Activated naive CD8-positive, alpha-beta T cell treated with anti-CD3 and anti-CD28 coated beads for 36 hours (primary cell): ENCODE measurements around the gene APLP2. TPM values are rescaled to one million over a fixed set of nuclear protein-coding genes. Genes with fewer than 3 reads are reported as not detected.
"Not testable (repeated sequence)": the region's sequence is repeated elsewhere in the genome, so short reads cannot be mapped to it uniquely, and the experiment has no call there.

ENCODE experiments used
- DNase-seq: peaks from one replicate; pipeline ENCODE4 v3.0.0; 2021
- H3K27ac Mint-ChIP-seq: one replicate; pipeline ENCODE4 v1.8.0; 2022; ENCODE audit warnings: mild to moderate bottlenecking, moderate library complexity, mixed read lengths
- H3K27me3 Mint-ChIP-seq: one replicate; pipeline ENCODE4 v1.8.0; 2022; ENCODE audit warnings: mild to moderate bottlenecking, mixed read lengths
- H3K36me3 Mint-ChIP-seq: one replicate; pipeline ENCODE4 v1.8.0; 2021; ENCODE audit warnings: mild to moderate bottlenecking, mixed read lengths
- H3K4me1 Mint-ChIP-seq: one replicate; pipeline ENCODE4 v1.8.0; 2021; ENCODE audit warnings: mixed read lengths
- H3K4me3 Mint-ChIP-seq: one replicate; pipeline ENCODE4 v1.8.0; 2022; ENCODE audit warnings: mild to moderate bottlenecking, moderate library complexity, mixed read lengths
- H3K9me3 Mint-ChIP-seq: one replicate; pipeline ENCODE4 v1.8.0; 2022; ENCODE audit warnings: mixed read lengths
- total RNA-seq, 2 experiments: library from RNA; stranded (reverse); gene quantifications; one replicate each; pipeline ENCODE4 v1.2.3, GENCODE V29; 2021

Gene APLP2
- total RNA-seq, 2 experiments from 2014 or later = 26.5 to 29.7 TPM

GRCh38 chr11:130094614-130095013 lies 24.9 kb downstream of the APLP2 start:
- H3K4me1 Mint-ChIP-seq = peaks cover 3% of the 10 kb centered on the region
- no peaks in the 10 kb centered on the region for H3K36me3 Mint-ChIP-seq
- no peak overlapping the region for H3K4me3 Mint-ChIP-seq
- no peak overlapping the region for H3K27ac Mint-ChIP-seq
- DNase-seq = no peak
- no peaks in the 10 kb centered on the region for H3K9me3 Mint-ChIP-seq
- no peaks in the 10 kb centered on the region for H3K27me3 Mint-ChIP-seq

GRCh38 chr11:130095326-130095725 lies 25.6 kb downstream of the APLP2 start:
- Mint-ChIP-seq H3K9me3 (no peaks in the 10 kb centered on the region), H3K27ac (no peak overlapping the region), H3K27me3 (no peaks in the 10 kb centered on the region), H3K4me1 (peaks cover 3% of the 10 kb centered on the region), H3K4me3 (no peak overlapping the region), H3K36me3 (no peaks in the 10 kb centered on the region)
- no peak for DNase-seq

GRCh38 chr11:130096042-130096441 lies 26.3 kb downstream of the APLP2 start:
- no peaks in the 10 kb centered on the region for H3K9me3 Mint-ChIP-seq
- no peak for DNase-seq
- no peaks in the 10 kb centered on the region for H3K27me3 Mint-ChIP-seq
- peaks cover 3% of the 10 kb centered on the region for H3K4me1 Mint-ChIP-seq
- H3K4me3 Mint-ChIP-seq = no peak overlapping the region
- H3K36me3 Mint-ChIP-seq = no peaks in the 10 kb centered on the region
- no peak overlapping the region for H3K27ac Mint-ChIP-seq

GRCh38 chr11:130096823-130097222 lies 27.1 kb downstream of the APLP2 start:
- Mint-ChIP-seq H3K36me3 (no peaks in the 10 kb centered on the region), H3K4me3 (no peak overlapping the region), H3K4me1 (peaks cover 3% of the 10 kb centered on the region), H3K27ac (no peak overlapping the region), H3K27me3 (no peaks in the 10 kb centered on the region), H3K9me3 (no peaks in the 10 kb centered on the region)
- no peak for DNase-seq

- H3K27ac Mint-ChIP-seq = no peak overlapping the region
- H3K4me1 Mint-ChIP-seq = peaks cover 3% of the 10 kb centered on the region
- H3K27me3 Mint-ChIP-seq = no peaks in the 10 kb centered on the region
- no peak for DNase-seq
- no peak overlapping the region for H3K4me3 Mint-ChIP-seq
- H3K9me3 Mint-ChIP-seq = no peaks in the 10 kb centered on the region
- H3K36me3 Mint-ChIP-seq = no peaks in the 10 kb centered on the region
These were observed 27.6 kb downstream of the APLP2 start for GRCh38 chr11:130097285-130097684.

- Mint-ChIP-seq H3K27ac (no peak overlapping the region), H3K4me3 (no peak overlapping the region), H3K4me1 (peaks cover 3% of the 10 kb centered on the region), H3K27me3 (no peaks in the 10 kb centered on the region), H3K9me3 (no peaks in the 10 kb centered on the region), H3K36me3 (no peaks in the 10 kb centered on the region)
- DNase-seq = no peak
These were observed 29.7 kb downstream of the APLP2 start for GRCh38 chr11:130099356-130099755.

GRCh38 chr11:130100381-130101095 lies 30.8 kb downstream of the APLP2 start:
- Mint-ChIP-seq H3K9me3 (no peaks in the 10 kb centered on the region), H3K36me3 (no peaks in the 10 kb centered on the region), H3K27me3 (no peaks in the 10 kb centered on the region), H3K4me3 (no peak overlapping the region), H3K27ac (no peak overlapping the region), H3K4me1 (peaks cover 1% of the 10 kb centered on the region)
- DNase-seq = no peak

GRCh38 chr11:130101661-130102060 lies 32.0 kb downstream of the APLP2 start:
- Mint-ChIP-seq H3K4me3 (no peak overlapping the region), H3K27ac (no peak overlapping the region), H3K27me3 (no peaks in the 10 kb centered on the region), H3K36me3 (peaks cover 6% of the 10 kb centered on the region), H3K4me1 (peaks cover 1% of the 10 kb centered on the region), H3K9me3 (no peaks in the 10 kb centered on the region)
- DNase-seq = no peak

GRCh38 chr11:130102301-130103249 lies 32.9 kb downstream of the APLP2 start:
- no peak overlapping the region for H3K4me3 Mint-ChIP-seq

GRCh38 chr11:130103296-130103814 lies 33.7 kb downstream of the APLP2 start:
- Mint-ChIP-seq H3K27me3 (no peaks in the 10 kb centered on the region), H3K4me3 (no peak overlapping the region), H3K9me3 (no peaks in the 10 kb centered on the region), H3K27ac (no peak overlapping the region), H3K36me3 (peaks cover 17% of the 10 kb centered on the region), H3K4me1 (no peaks in the 10 kb centered on the region)
- DNase-seq = no peak

More at GRCh38 chr11:130102301-130103249, 32.9 kb downstream of the APLP2 start:
- Mint-ChIP-seq H3K4me1 (peaks cover 1% of the 10 kb centered on the region), H3K36me3 (peaks cover 15% of the 10 kb centered on the region), H3K27ac (no peak overlapping the region), H3K27me3 (no peaks in the 10 kb centered on the region), H3K9me3 (no peaks in the 10 kb centered on the region)
- no peak for DNase-seq

GRCh38 chr11:130106381-130106780 lies 36.7 kb downstream of the APLP2 start:
- no peak overlapping the region for H3K27ac Mint-ChIP-seq
- H3K36me3 Mint-ChIP-seq = peaks cover 19% of the 10 kb centered on the region
- DNase-seq = no peak

GRCh38 chr11:130108671-130109070 lies 39.0 kb downstream of the APLP2 start:
- not testable (repeated sequence) for H3K4me3 Mint-ChIP-seq, H3K27me3 Mint-ChIP-seq, H3K9me3 Mint-ChIP-seq, DNase-seq, H3K27ac Mint-ChIP-seq, H3K4me1 Mint-ChIP-seq
- peaks cover 28% of the 10 kb centered on the region for H3K36me3 Mint-ChIP-seq

More at GRCh38 chr11:130106381-130106780, 36.7 kb downstream of the APLP2 start:
- Mint-ChIP-seq H3K27me3 (no peaks in the 10 kb centered on the region), H3K4me3 (no peak overlapping the region), H3K4me1 (no peaks in the 10 kb centered on the region), H3K9me3 (no peaks in the 10 kb centered on the region)

GRCh38 chr11:130109386-130109785 lies 39.7 kb downstream of the APLP2 start:
- Mint-ChIP-seq H3K27me3 (peaks cover 7% of the 10 kb centered on the region), H3K4me3 (no peak overlapping the region)

GRCh38 chr11:130110339-130111108 lies 40.8 kb downstream of the APLP2 start:
- no peak overlapping the region for H3K4me3 Mint-ChIP-seq
- H3K36me3 Mint-ChIP-seq = peaks cover 37% of the 10 kb centered on the region
- no peaks in the 10 kb centered on the region for H3K4me1 Mint-ChIP-seq
- no peak for DNase-seq
- H3K27ac Mint-ChIP-seq = no peak overlapping the region
- no peaks in the 10 kb centered on the region for H3K9me3 Mint-ChIP-seq
- H3K27me3 Mint-ChIP-seq = peaks cover 13% of the 10 kb centered on the region

More at GRCh38 chr11:130109386-130109785, 39.7 kb downstream of the APLP2 start:
- Mint-ChIP-seq H3K9me3 (no peaks in the 10 kb centered on the region), H3K4me1 (no peaks in the 10 kb centered on the region), H3K36me3 (peaks cover 33% of the 10 kb centered on the region), H3K27ac (no peak overlapping the region)
- no peak for DNase-seq
